WTC11 (cell line): ENCODE measurements around the gene USP7. TPM values are rescaled to one million over a fixed set of nuclear protein-coding genes. Genes with fewer than 3 reads are reported as not detected.
"Not testable (repeated sequence)": the region's sequence is repeated elsewhere in the genome, so short reads cannot be mapped to it uniquely, and the experiment has no call there.

Experiments used
- ATAC-seq: fragments of 200-7000 bp; cut with Tn5 transposase; 2 replicates; pipeline ENCODE4 v1.10.0; 2021; ENCODE audit warnings: mild to moderate bottlenecking, moderate library complexity
- CTCF ChIA-PET: fragments of 300-600 bp; sonication (Branson Sonifier 250); formaldehyde crosslinking; loops from one replicate; lab custom pipeline; 2021; ENCODE audit warnings: antibody characterized with exemption; lab: Charles Lee
- POLR2A ChIA-PET: fragments of 350-600 bp; sonication (Branson Sonifier 250); formaldehyde crosslinking; loops from one replicate; lab custom pipeline; 2021; ENCODE audit warnings: antibody characterized with exemption; lab: Charles Lee
- DNase-seq: peaks from one replicate; pipeline ENCODE4 v3.0.0; 2021; ENCODE audit warnings: low spot score
- H3K27ac Mint-ChIP-seq: 2 replicates; pipeline ENCODE4 v1.8.0; 2021; ENCODE audit warnings: mixed read lengths
- H3K27me3 Mint-ChIP-seq: 2 replicates; pipeline ENCODE4 v1.8.0; 2021; ENCODE audit warnings: low read depth, mild to moderate bottlenecking, moderate library complexity, mixed read lengths
- H3K36me3 Mint-ChIP-seq: 2 replicates; pipeline ENCODE4 v1.8.0; 2021; ENCODE audit warnings: mixed read lengths
- H3K4me1 Mint-ChIP-seq: 2 replicates; pipeline ENCODE4 v1.8.0; 2022; ENCODE audit warnings: mixed read lengths
- H3K4me3 Mint-ChIP-seq: 2 replicates; pipeline ENCODE4 v1.8.0; 2021; ENCODE audit warnings: mild to moderate bottlenecking, moderate library complexity, mixed read lengths
- H3K9me3 Mint-ChIP-seq: 2 replicates; pipeline ENCODE4 v1.8.0; 2021; ENCODE audit warnings: mixed read lengths
- AFF4 ChIP-seq: sonication (generic); formaldehyde crosslinking; IDR thresholded peaks from 2 replicates; pipeline ENCODE4 v1.8.1; 2023; ENCODE audit warnings: mild to moderate bottlenecking, missing genetic modification reagents, borderline replicate concordance
- ARID4B ChIP-seq: sonication (generic); formaldehyde crosslinking; IDR thresholded peaks from 2 replicates; pipeline ENCODE4 v1.8.0; 2023; ENCODE audit warnings: missing genetic modification reagents, mild to moderate bottlenecking, borderline replicate concordance
- CREB1 ChIP-seq: sonication (generic); formaldehyde crosslinking; IDR thresholded peaks from 2 replicates; pipeline ENCODE4 v1.8.0; 2023; ENCODE audit warnings: mild to moderate bottlenecking, missing genetic modification reagents
- CTCF ChIP-seq: fragments of 200-600 bp; IDR thresholded peaks from 2 replicates; pipeline ENCODE4 v1.8.0; 2022; ENCODE audit warnings: antibody characterized with exemption
- E2F1 ChIP-seq: sonication (generic); formaldehyde crosslinking; IDR thresholded peaks from 2 replicates; pipeline ENCODE4 v1.8.0; 2022; ENCODE audit warnings: mild to moderate bottlenecking, missing genetic modification reagents
- FOXP1 ChIP-seq: sonication (generic); formaldehyde crosslinking; IDR thresholded peaks from 2 replicates; pipeline ENCODE4 v1.8.0; 2022; ENCODE audit warnings: missing genetic modification reagents, mild to moderate bottlenecking, moderate library complexity, borderline replicate concordance
- IRF2 ChIP-seq: sonication (generic); formaldehyde crosslinking; IDR thresholded peaks from 2 replicates; pipeline ENCODE4 v1.8.0; 2022; ENCODE audit warnings: low read depth, missing genetic modification reagents, borderline replicate concordance
- JAZF1 ChIP-seq: fragments of 250-450 bp; sonication (Bioruptor Pico); IDR thresholded peaks from 2 replicates; pipeline ENCODE4 v1.9.0; 2021; ENCODE audit warnings: moderate library complexity, mild to moderate bottlenecking, inconsistent platforms
- NFYB ChIP-seq: sonication (generic); formaldehyde crosslinking; conservative IDR thresholded peaks from 2 replicates; pipeline ENCODE4 v1.8.0; 2022; ENCODE audit warnings: low read depth, missing genetic modification reagents
- NR2C2 ChIP-seq: sonication (generic); formaldehyde crosslinking; IDR thresholded peaks from 2 replicates; pipeline ENCODE4 v1.8.0; 2022; ENCODE audit warnings: mild to moderate bottlenecking, missing genetic modification reagents
- SP1 ChIP-seq: sonication (generic); formaldehyde crosslinking; conservative IDR thresholded peaks from 2 replicates; pipeline ENCODE4 v1.8.1; 2022; ENCODE audit warnings: missing genetic modification reagents
- STAT6 ChIP-seq: sonication (generic); formaldehyde crosslinking; conservative IDR thresholded peaks from 2 replicates; pipeline ENCODE4 v1.8.1; 2023; ENCODE audit warnings: mild to moderate bottlenecking, low read depth, missing genetic modification reagents, moderate library complexity
- TCF7 ChIP-seq: sonication (generic); formaldehyde crosslinking; IDR thresholded peaks from 2 replicates; pipeline ENCODE4 v1.8.0; 2022; ENCODE audit warnings: mild to moderate bottlenecking, low read depth, missing genetic modification reagents, moderate library complexity
- ZNF121 ChIP-seq: sonication (generic); formaldehyde crosslinking; IDR thresholded peaks from 2 replicates; pipeline ENCODE4 v1.8.0; 2023; ENCODE audit warnings: missing genetic modification reagents
- total RNA-seq: library from RNA; stranded (reverse); gene quantifications from 3 replicates; pipeline ENCODE4 v1.2.3, GENCODE V29; 2021

The USP7 gene
- total RNA-seq, 1 experiment from 2014 or later: 211 TPM

- Mint-ChIP-seq H3K27ac (no peak overlapping the region), H3K9me3 (no peaks in the 10 kb centered on the region), H3K4me3 (no peak overlapping the region), H3K27me3 (peaks cover 33% of the 10 kb centered on the region)
- POLR2A ChIA-PET: no interaction called here
- CTCF ChIA-PET: interaction anchor here (4.6 kb wide), 1 partner anchor 26 kb away, joined by 20 read pairs; no protein-coding TSS in a partner anchor
- no peak for TF ChIP-seq STAT6 (CRISPR knock-in tag)
- no peak for TF ChIP-seq JAZF1 (CRISPR knock-in tag)
- no peak for TF ChIP-seq E2F1 (CRISPR knock-in tag)
- TF ChIP-seq, all 79 proteins: peak for 0
- peaks cover 2% of the 10 kb centered on the region; the same call in 1 of the 2 replicates for H3K36me3 Mint-ChIP-seq
- peaks cover 12% of the 10 kb centered on the region for H3K4me1 Mint-ChIP-seq
- ATAC-seq (no peak), DNase-seq (no peak)
Measured at GRCh38 chr16:8982816-8983215, 19.1 kb upstream of the USP7 start.

GRCh38 chr16:8981901-8982300, 18.2 kb upstream of the USP7 start:
- H3K36me3 Mint-ChIP-seq, ATAC-seq, H3K27ac Mint-ChIP-seq, DNase-seq, H3K9me3 Mint-ChIP-seq, H3K4me3 Mint-ChIP-seq, POLR2A ChIA-PET: not testable (repeated sequence)
- peaks cover 35% of the 10 kb centered on the region for H3K27me3 Mint-ChIP-seq
- H3K4me1 Mint-ChIP-seq: peaks cover 10% of the 10 kb centered on the region
- CTCF ChIA-PET: interaction anchor here (4.6 kb wide), 1 partner anchor 27 kb away, joined by 20 read pairs; no protein-coding TSS in a partner anchor

GRCh38 chr16:8976189-8976588, 12.5 kb upstream of the USP7 start:
- H3K4me1 Mint-ChIP-seq, H3K4me3 Mint-ChIP-seq, ATAC-seq, H3K36me3 Mint-ChIP-seq, H3K27ac Mint-ChIP-seq, DNase-seq, CTCF ChIA-PET, H3K9me3 Mint-ChIP-seq, H3K27me3 Mint-ChIP-seq, POLR2A ChIA-PET: not testable (repeated sequence)

GRCh38 chr16:8975039-8975438, 11.3 kb upstream of the USP7 start:
- peak; percentile 46 for ATAC-seq
- no peak for DNase-seq
- Mint-ChIP-seq H3K9me3 (peaks cover 9% of the 10 kb centered on the region), H3K27ac (no peak overlapping the region), H3K27me3 (peaks cover 4% of the 10 kb centered on the region), H3K36me3 (0 out of 2 replicates have a peak, but pooled peaks cover 2% of the 10 kb centered on the region), H3K4me1 (no peaks in the 10 kb centered on the region), H3K4me3 (no peak overlapping the region)
- ChIA-PET POLR2A (interaction anchor here (0.5 to 1.2 kb wide), 2 partner anchors 34 to 129 kb away, joined by 4 to 7 read pairs; no protein-coding TSS in a partner anchor), CTCF (interaction anchor here (1.5 to 1.8 kb wide), 2 partner anchors 34 to 39 kb away, joined by 11 to 16 read pairs; no protein-coding TSS in a partner anchor)
- TF ChIP-seq NFYB (CRISPR knock-in tag) (no peak), IRF2 (CRISPR knock-in tag) (no peak), CREB1 (CRISPR knock-in tag) (no peak), AFF4 (CRISPR knock-in tag) (no peak), NR2C2 (CRISPR knock-in tag) (no peak), FOXP1 (CRISPR knock-in tag) (no peak), CTCF (no peak), TCF7 (CRISPR knock-in tag) (no peak), SP1 (CRISPR knock-in tag) (no peak), ZNF121 (CRISPR knock-in tag) (no peak), ARID4B (CRISPR knock-in tag) (no peak)
